SU-DHL-6 (cell line): Measurements from ENCODE around the gene ADPRH.

ENCODE experiments used
- H2AFZ ChIP-seq: fragments of 200-600 bp; sonication (generic); 2 replicates; pipeline ENCODE4 v1.6.1; 2014; ENCODE audit warnings: low read depth, mild to moderate bottlenecking, moderate library complexity, mixed read lengths, antibody characterized with exemption, low read length; ENCODE audit not compliant: severe bottlenecking
- H3F3A ChIP-seq: fragments of 200-600 bp; shearing (Covaris generic); 2 replicates; pipeline ENCODE4 v1.6.0; 2016; ENCODE audit warnings: antibody characterized with exemption, mild to moderate bottlenecking; ENCODE audit not compliant: insufficient read depth
- H3K27ac ChIP-seq: fragments of 200-600 bp; sonication (generic); 2 replicates; pipeline ENCODE4 v1.5.1; 2016; ENCODE audit warnings: low read depth, mild to moderate bottlenecking, low read length, moderate library complexity, mixed read lengths
- H3K27me3 ChIP-seq: fragments of 200-600 bp; sonication (generic), shearing (Covaris generic); 2 replicates; pipeline ENCODE4 v1.6.0; 2014; ENCODE audit warnings: mild to moderate bottlenecking, low read length
- H3K36me3 ChIP-seq: fragments of 200-600 bp; sonication (generic); 2 replicates; pipeline ENCODE4 v1.6.1; 2014; ENCODE audit warnings: mild to moderate bottlenecking, low read length, mixed read lengths
- H3K4me2 ChIP-seq: fragments of 300-600, 200-600 bp; shearing (Covaris generic), sonication (generic); 2 replicates; pipeline ENCODE4 v1.6.0; 2014; ENCODE audit warnings: low read length, low read depth, mild to moderate bottlenecking; ENCODE audit not compliant: poor library complexity, severe bottlenecking
- H3K4me3 ChIP-seq: fragments of 200-600 bp; sonication (generic); 2 replicates; pipeline ENCODE4 v1.5.1; 2014; ENCODE audit warnings: antibody characterized with exemption, low read length, mild to moderate bottlenecking, mixed read lengths; ENCODE audit not compliant: insufficient read depth, poor library complexity, severe bottlenecking
- H3K79me2 ChIP-seq: fragments of 200-600 bp; sonication (generic); 2 replicates; pipeline ENCODE4 v1.6.1; 2014; ENCODE audit warnings: mild to moderate bottlenecking, low read length, moderate library complexity; ENCODE audit not compliant: insufficient read depth
- H3K9ac ChIP-seq: fragments of 200-600 bp; sonication (generic); 2 replicates; pipeline ENCODE4 v1.7.0; 2014; ENCODE audit warnings: mild to moderate bottlenecking, low read length
- H3K9me2 ChIP-seq: fragments of 200-600 bp; sonication (generic); replicated peaks from 2 replicates; pipeline ENCODE4 v1.6.1; 2014; ENCODE audit warnings: low read length; ENCODE audit not compliant: insufficient read depth
- H3K9me3 ChIP-seq: fragments of 200-600 bp; sonication (generic); 2 replicates; pipeline ENCODE4 v1.6.1; 2014; ENCODE audit warnings: low read length, mixed read lengths; ENCODE audit not compliant: insufficient read depth
- H4K20me1 ChIP-seq: fragments of 200-600 bp; sonication (generic); 2 replicates; pipeline ENCODE4 v1.6.1; 2014; ENCODE audit warnings: low read depth, mild to moderate bottlenecking, antibody characterized with exemption, low read length, moderate library complexity, mixed read lengths
- EZH2phosphoT487 ChIP-seq: fragments of 200-600 bp; sonication (generic), shearing (Covaris generic); conservative IDR thresholded peaks from 2 replicates; pipeline ENCODE4 v1.6.1; 2018; ENCODE audit warnings: mild to moderate bottlenecking, antibody characterized with exemption, low read length, moderate library complexity, mixed read lengths
- TF ChIP-seq, protein P1 (sequence below): fragments of 200-600 bp; sonication (generic); IDR thresholded peaks from one replicate; pipeline ENCODE4 v1.5.1; 2017; ENCODE audit warnings: antibody characterized with exemption, mild to moderate bottlenecking, low read length, moderate library complexity; ENCODE audit not compliant: insufficient read depth, poor library complexity, severe bottlenecking

Gene ADPRH

DNA sequence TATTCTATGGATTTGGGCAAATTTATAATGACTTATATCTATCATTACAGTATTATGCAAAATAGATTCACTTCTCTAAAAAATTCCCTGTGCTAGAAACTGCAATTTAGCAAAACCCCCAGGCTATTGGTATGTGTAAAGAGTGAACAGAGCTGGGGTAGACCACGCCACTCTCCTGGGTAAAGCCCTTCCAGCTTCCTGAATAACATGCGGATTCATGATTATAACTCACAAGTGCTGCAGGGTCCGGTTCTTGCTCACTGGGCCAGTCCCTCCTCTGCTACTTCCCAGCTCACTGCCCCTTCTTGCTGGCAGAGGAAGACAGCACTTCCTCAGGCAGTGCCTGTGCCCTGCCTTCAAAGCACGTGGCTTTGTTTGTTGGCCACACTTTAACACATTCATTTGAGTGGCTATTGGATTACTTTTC lies 24.0 kb upstream of the ADPRH start:
- TF ChIP-seq, protein P1, sequence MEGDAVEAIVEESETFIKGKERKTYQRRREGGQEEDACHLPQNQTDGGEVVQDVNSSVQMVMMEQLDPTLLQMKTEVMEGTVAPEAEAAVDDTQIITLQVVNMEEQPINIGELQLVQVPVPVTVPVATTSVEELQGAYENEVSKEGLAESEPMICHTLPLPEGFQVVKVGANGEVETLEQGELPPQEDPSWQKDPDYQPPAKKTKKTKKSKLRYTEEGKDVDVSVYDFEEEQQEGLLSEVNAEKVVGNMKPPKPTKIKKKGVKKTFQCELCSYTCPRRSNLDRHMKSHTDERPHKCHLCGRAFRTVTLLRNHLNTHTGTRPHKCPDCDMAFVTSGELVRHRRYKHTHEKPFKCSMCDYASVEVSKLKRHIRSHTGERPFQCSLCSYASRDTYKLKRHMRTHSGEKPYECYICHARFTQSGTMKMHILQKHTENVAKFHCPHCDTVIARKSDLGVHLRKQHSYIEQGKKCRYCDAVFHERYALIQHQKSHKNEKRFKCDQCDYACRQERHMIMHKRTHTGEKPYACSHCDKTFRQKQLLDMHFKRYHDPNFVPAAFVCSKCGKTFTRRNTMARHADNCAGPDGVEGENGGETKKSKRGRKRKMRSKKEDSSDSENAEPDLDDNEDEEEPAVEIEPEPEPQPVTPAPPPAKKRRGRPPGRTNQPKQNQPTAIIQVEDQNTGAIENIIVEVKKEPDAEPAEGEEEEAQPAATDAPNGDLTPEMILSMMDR: no peak
- no peak for TF ChIP-seq EZH2phosphoT487
- peaks cover 17% of the 10 kb centered on the region for H3K36me3 ChIP-seq
- peak overlapping the region; percentile 62 for H3K4me3 ChIP-seq
- peaks cover 10% of the 10 kb centered on the region for H3F3A ChIP-seq
- H3K27ac ChIP-seq: peak overlapping the region; percentile 96
- no peaks in the 10 kb centered on the region for H3K9me3 ChIP-seq
- peak overlapping the region; percentile 77 for H3K9ac ChIP-seq
- no peak overlapping the region for H2AFZ ChIP-seq
- H3K27me3 ChIP-seq: no peaks in the 10 kb centered on the region
- peaks cover 87% of the 10 kb centered on the region for H3K79me2 ChIP-seq
- peak overlapping the region; percentile 68 for H3K4me2 ChIP-seq
- no peaks in the 10 kb centered on the region for H3K9me2 ChIP-seq
- H4K20me1 ChIP-seq: no peaks in the 10 kb centered on the region

DNA sequence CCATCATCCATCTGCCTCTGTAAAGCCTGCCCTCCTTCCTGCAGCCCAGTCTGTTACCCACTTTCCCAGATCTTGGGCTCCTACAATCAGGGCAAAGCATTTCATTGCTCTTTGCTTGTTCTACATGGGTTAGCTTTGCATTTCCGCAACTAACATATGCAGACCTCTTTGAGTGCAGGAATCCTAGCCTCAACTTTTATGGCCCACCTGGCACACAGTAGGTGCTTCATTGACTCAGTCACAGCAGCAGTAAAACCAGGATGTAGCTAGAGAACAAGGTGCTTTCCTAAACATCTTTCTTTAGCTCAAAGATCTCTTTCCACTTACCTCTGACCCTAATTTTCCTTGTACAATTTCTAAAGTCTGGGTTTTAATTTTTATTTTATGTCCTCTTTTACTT lies 23.4 kb upstream of the ADPRH start:
- no peak overlapping the region for H2AFZ ChIP-seq
- H3K4me3 ChIP-seq: peak overlapping the region; percentile 62
- H3K9me3 ChIP-seq: no peaks in the 10 kb centered on the region
- peaks cover 81% of the 10 kb centered on the region for H3K79me2 ChIP-seq
- peak overlapping the region; percentile 77 for H3K9ac ChIP-seq
- H3K27ac ChIP-seq: peak overlapping the region; percentile 96
- no peaks in the 10 kb centered on the region for H4K20me1 ChIP-seq
- H3F3A ChIP-seq: peaks cover 14% of the 10 kb centered on the region
- peaks cover 15% of the 10 kb centered on the region for H3K36me3 ChIP-seq
- no peaks in the 10 kb centered on the region for H3K27me3 ChIP-seq
- no peaks in the 10 kb centered on the region for H3K9me2 ChIP-seq
- TF ChIP-seq, protein P1: no peak
- TF ChIP-seq EZH2phosphoT487: no peak
- H3K4me2 ChIP-seq: peak overlapping the region; percentile 68

DNA sequence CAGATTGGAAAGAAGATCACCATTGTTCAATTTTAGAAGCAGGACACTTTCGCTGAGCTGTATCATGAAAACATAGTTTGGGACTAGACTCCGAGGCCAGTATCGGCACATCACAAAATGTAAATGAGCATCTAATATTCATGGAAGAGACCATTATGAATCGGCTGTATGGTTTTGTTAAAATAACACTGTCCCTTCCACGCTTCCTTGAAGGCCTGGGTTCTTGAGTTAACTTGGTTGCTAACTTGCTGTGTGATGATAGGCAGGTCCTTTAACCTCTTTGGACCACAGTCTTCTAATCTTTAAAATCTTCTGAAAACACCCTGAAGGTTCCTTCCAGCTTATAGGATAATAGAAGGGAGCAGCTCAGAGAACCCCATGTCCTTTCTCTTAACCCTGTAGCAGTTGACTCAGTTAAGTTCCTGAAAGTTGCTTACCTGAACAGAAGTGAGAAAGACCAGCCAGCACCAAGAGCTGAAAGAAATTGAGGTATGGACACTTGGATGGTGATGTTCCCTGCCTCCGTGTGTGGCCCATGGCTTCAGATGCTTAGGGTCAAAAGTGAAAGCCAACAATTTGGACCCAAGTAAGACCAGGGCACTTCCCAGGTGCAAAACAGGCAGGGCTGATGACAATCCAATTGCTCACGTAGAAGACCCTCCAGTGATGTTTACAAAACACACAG lies 22.0 kb upstream of the ADPRH start:
- H3K9me2 ChIP-seq: no peaks in the 10 kb centered on the region
- peak overlapping the region; percentile 62 for H3K4me3 ChIP-seq
- H3K27me3 ChIP-seq: no peaks in the 10 kb centered on the region
- H3K4me2 ChIP-seq: peak overlapping the region; percentile 68
- H3K9ac ChIP-seq: peak overlapping the region; percentile 77
- H3F3A ChIP-seq: peaks cover 27% of the 10 kb centered on the region
- H3K36me3 ChIP-seq: peaks cover 15% of the 10 kb centered on the region
- H4K20me1 ChIP-seq: no peaks in the 10 kb centered on the region
- no peak overlapping the region for H2AFZ ChIP-seq
- TF ChIP-seq, protein P1: no peak
- TF ChIP-seq EZH2phosphoT487: no peak
- H3K9me3 ChIP-seq: no peaks in the 10 kb centered on the region
- H3K79me2 ChIP-seq: peaks cover 77% of the 10 kb centered on the region
- H3K27ac ChIP-seq: peak overlapping the region; percentile 96
